GM06990 (cell line): ENCODE data around the gene IPPK.

Experiments used
- DNase-seq: peaks from one replicate; pipeline ENCODE4 v3.0.0-alpha.2; 2011; ENCODE audit not compliant: insufficient read length; ENCODE audit errors: extremely low read depth
- H3K27me3 ChIP-seq: replicated peaks from 2 replicates; pipeline ENCODE4 v1.6.0; 2011; ENCODE audit warnings: low read length; ENCODE audit not compliant: control insufficient read depth, insufficient read depth
- H3K36me3 ChIP-seq: 2 replicates; pipeline ENCODE4 v1.5.1; 2011; ENCODE audit warnings: low read length; ENCODE audit not compliant: control insufficient read depth, insufficient read depth
- H3K4me3 ChIP-seq: replicated peaks from 2 replicates; pipeline ENCODE4 v1.5.1; 2011; ENCODE audit warnings: low read depth, mild to moderate bottlenecking, control low read depth, low read length
- TF ChIP-seq, protein P1 (sequence below): IDR thresholded peaks from 2 replicates; pipeline ENCODE4 v1.5.1; 2011; ENCODE audit warnings: low read length, control low read depth, mild to moderate bottlenecking, inconsistent platforms; ENCODE audit not compliant: insufficient read depth, poor library complexity, severe bottlenecking

The IPPK gene

DNA sequence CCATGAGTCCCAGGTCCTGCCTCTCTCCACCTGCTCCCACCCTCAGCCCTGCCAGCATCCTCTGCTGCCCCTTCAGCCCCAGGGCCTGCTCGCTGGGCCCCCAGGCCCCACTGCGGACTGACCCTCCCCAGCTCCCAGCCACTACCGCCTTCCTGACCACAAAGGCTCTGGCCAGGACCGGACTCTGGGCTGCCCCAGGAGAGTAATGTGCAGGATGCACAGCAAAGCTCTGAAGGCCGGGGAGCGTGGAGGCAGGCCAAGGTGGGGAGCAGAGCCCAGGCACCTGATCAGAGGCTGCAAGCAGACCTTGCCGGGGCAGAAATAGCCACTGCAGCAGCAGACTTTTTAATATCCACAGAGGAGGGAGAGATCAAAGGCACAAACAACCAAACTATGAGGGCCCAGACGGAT, 27.9 kb downstream of the IPPK start:
- peaks cover 37% of the 10 kb centered on the region for H3K36me3 ChIP-seq
- H3K4me3 ChIP-seq = no peak overlapping the region
- TF ChIP-seq, protein P1, sequence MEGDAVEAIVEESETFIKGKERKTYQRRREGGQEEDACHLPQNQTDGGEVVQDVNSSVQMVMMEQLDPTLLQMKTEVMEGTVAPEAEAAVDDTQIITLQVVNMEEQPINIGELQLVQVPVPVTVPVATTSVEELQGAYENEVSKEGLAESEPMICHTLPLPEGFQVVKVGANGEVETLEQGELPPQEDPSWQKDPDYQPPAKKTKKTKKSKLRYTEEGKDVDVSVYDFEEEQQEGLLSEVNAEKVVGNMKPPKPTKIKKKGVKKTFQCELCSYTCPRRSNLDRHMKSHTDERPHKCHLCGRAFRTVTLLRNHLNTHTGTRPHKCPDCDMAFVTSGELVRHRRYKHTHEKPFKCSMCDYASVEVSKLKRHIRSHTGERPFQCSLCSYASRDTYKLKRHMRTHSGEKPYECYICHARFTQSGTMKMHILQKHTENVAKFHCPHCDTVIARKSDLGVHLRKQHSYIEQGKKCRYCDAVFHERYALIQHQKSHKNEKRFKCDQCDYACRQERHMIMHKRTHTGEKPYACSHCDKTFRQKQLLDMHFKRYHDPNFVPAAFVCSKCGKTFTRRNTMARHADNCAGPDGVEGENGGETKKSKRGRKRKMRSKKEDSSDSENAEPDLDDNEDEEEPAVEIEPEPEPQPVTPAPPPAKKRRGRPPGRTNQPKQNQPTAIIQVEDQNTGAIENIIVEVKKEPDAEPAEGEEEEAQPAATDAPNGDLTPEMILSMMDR = no peak
- no peaks in the 10 kb centered on the region for H3K27me3 ChIP-seq
- no peak for DNase-seq

DNA sequence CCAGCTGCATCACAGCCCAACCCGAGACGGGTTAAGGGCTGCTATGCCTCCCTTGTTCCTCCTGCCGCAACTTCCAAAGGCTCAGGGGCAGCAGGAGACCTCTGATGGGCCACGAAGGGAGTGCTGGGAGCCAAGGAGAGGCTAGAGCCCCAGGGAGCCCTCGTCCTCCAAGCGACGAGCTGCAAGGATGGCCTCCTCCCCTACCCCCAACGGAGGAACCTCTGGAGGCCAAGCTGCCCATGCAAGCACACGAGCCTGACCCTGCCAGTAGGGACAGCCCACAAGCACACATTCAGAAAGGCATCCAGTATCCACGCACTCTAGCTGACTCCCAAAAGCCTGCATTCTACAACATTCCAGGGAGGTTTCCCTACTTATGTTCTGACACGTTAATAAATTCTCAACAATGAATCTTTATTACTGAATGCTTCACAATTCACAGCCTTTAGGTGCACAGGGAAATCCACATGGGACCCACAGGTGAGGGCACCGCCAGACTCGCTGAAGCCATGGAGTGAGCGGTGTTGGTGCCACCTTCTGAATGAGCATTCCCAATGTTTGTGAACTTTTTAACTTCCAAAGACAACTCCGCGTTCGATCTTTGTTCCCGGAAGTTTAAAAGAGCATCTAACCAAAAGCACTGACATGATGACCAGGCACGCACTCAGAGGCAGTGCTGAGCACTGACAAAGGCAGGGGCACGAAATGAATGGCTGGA, 28.7 kb downstream of the IPPK start:
- Histone ChIP-seq H3K4me3 (no peak overlapping the region), H3K36me3 (peaks cover 37% of the 10 kb centered on the region), H3K27me3 (no peaks in the 10 kb centered on the region)
- DNase-seq = no peak
- TF ChIP-seq, protein P1 = no peak

DNA sequence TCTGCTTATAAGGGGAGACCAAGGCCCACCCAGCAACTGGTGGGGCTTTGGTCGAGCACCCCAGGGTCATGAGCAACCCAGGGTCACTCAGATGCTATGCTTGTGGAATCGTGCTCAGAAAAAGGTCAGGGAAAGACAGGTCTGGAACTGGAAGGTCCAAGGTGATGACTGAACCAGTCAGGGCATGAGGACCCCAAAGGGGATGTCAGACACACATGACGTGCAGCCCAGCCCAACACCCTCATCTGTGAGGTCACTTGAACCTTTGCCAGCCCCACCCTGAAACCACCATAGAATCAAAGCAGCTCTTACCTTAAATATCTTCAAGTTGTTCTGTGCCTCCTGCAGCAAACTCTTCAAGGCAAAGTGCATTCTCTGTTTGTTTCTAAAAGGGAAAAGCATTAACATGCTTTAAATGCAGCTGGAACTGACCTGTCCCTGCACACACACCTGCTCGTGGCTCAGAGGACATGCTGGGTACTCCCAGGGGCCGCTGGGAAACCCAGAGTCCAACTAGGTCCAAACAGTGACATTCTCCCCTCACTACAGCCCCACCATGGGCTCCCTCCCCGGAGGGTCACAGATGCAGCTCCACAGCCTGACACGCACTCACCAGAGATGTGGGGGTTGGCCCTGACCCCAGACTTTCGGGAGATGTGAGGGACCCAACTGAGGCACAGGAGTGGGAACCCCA, 29.4 kb downstream of the IPPK start:
- Histone ChIP-seq H3K4me3 (no peak overlapping the region), H3K27me3 (no peaks in the 10 kb centered on the region), H3K36me3 (peaks cover 41% of the 10 kb centered on the region)
- TF ChIP-seq, protein P1 = no peak
- DNase-seq = no peak

DNA sequence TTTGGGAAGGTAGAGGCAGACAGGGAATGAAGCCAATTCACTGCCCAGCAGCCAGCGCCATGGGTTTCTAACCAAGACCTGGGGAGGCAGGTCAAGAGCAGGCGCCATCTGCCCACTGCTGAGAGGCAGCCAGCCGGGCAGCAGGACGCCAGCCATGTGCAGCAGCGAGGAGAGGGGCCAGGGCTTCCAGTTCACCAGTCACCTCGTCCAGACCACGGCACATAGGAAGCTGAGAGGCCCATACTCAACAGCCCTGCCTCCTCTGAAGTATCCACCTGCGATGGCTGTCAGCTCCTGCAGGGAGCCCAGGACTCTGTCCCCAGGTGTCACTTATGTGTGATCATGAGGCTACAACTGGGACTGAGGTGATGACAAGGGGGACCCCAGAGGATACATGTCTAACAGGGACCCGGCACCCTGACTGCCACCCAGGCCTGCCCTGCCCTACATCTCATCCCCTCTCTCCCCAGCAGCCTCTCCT, 30.1 kb downstream of the IPPK start:
- Histone ChIP-seq H3K36me3 (peaks cover 39% of the 10 kb centered on the region), H3K4me3 (no peak overlapping the region), H3K27me3 (no peaks in the 10 kb centered on the region)
- TF ChIP-seq, protein P1 = no peak
- no peak for DNase-seq

DNA sequence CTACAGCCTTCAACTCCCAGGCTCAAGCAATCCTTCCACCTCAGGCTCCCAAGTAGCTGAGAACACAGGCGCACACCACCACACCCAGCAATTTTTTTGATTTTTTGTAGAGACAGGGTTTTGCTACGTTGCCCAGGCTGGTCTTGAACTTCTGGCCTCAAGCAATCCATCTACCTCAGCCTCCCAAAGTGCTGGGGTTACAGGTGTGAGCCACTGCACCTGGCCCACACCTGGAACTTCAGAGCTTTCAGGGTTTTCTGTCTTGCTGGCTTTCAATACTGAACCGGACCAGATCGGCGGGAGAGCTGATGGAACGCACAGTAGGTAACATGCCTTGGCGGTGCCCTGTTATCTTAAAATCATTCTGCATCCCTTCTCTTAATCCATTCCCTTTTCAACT, 30.8 kb downstream of the IPPK start:
- no peak for DNase-seq
- TF ChIP-seq, protein P1 = no peak
- Histone ChIP-seq H3K36me3 (peaks cover 38% of the 10 kb centered on the region), H3K4me3 (no peak overlapping the region), H3K27me3 (no peaks in the 10 kb centered on the region)
